Activated CD4-positive, alpha-beta T cell treated with anti-CD3 and anti-CD28 coated beads, Interleukin-2, amount 10 ng/mL, durations not matched to agents 24 days and 14 days (primary cell): Measurements from ENCODE around the gene RASGRP1. TPM values are rescaled to one million over a fixed set of nuclear protein-coding genes. Genes with fewer than 3 reads are reported as not detected.

Source experiments
- DNase-seq: peaks from one replicate; pipeline ENCODE4 v3.0.0; 2022
- H3K27ac Mint-ChIP-seq: one replicate; pipeline ENCODE4 v1.8.0; 2022; ENCODE audit warnings: mild to moderate bottlenecking, mixed read lengths
- H3K27me3 Mint-ChIP-seq: one replicate; pipeline ENCODE4 v1.8.0; 2022; ENCODE audit warnings: mixed read lengths
- H3K36me3 Mint-ChIP-seq: one replicate; pipeline ENCODE4 v1.8.0; 2022; ENCODE audit warnings: low read depth, mild to moderate bottlenecking, mixed read lengths
- H3K4me1 Mint-ChIP-seq: one replicate; pipeline ENCODE4 v1.8.0; 2021; ENCODE audit warnings: mixed read lengths
- H3K4me3 Mint-ChIP-seq: one replicate; pipeline ENCODE4 v1.8.0; 2022; ENCODE audit warnings: mild to moderate bottlenecking, moderate library complexity, mixed read lengths
- H3K9me3 Mint-ChIP-seq: one replicate; pipeline ENCODE4 v1.8.0; 2021; ENCODE audit warnings: mixed read lengths
- intact Hi-C: fragments of 100-400 bp; cut with micrococcal nuclease; formaldehyde crosslinking; loops from one replicate; pipeline ENCODE4 v1.15.1; 2023
- total RNA-seq: library from RNA; stranded (reverse); gene quantifications from 2 replicates; pipeline ENCODE4 v1.2.3, GENCODE V29; 2022

The RASGRP1 gene
- total RNA-seq, 1 donor from 2014 or later: 94.4 TPM

DNA sequence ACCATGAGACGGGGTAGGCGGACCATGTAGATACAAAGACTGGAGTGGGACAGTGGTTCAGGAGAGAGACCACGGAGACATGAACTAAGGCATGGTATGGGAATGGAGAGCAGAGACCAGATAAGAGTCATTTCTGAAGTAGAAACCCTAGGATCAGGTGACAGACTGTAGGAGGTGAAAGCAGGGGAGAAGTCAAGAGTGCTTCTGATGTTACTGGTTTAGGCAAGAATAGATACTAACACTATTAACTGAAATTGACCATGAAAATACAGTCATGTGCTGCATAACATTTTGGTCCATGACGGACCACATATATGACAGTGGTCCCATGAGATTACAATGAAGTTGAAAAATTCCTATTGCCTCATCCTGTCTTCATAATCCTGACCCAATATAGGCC, 41.7 kb downstream of the RASGRP1 start:
- no peak overlapping the region for H3K4me3 Mint-ChIP-seq
- peak overlapping the region; percentile 71 for H3K27ac Mint-ChIP-seq
- peaks cover 60% of the 10 kb centered on the region for H3K36me3 Mint-ChIP-seq
- peaks cover 50% of the 10 kb centered on the region for H3K4me1 Mint-ChIP-seq
- DNase-seq: no peak
- intact Hi-C loops: no loop called here
- H3K9me3 Mint-ChIP-seq: peaks cover under 1% of the 10 kb centered on the region
- H3K27me3 Mint-ChIP-seq: no peaks in the 10 kb centered on the region

DNA sequence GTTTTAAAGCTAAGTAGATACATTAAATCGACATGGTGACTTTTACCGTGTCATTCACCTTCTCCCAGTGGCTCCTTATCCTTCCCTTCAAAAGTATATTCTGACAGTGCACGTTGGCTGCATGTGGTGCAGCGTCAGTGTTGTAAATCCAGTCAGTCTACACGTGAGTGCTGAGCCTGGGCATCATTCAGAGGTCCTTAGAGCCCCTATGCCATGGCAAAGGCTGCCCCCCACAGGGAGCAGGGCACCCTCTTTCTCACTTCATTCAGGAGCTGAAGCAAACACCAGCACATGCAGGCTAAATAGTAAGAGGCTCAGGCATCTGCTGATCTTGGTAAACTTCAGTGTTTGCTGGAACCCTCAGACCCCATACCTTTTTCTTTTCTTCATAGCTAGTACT, 43.3 kb downstream of the RASGRP1 start:
- intact Hi-C loops: no loop called here
- no peak overlapping the region for H3K4me3 Mint-ChIP-seq
- DNase-seq: no peak
- peaks cover 42% of the 10 kb centered on the region for H3K4me1 Mint-ChIP-seq
- H3K27me3 Mint-ChIP-seq: no peaks in the 10 kb centered on the region
- H3K9me3 Mint-ChIP-seq: no peaks in the 10 kb centered on the region
- H3K27ac Mint-ChIP-seq: peak overlapping the region; percentile 72
- peaks cover 57% of the 10 kb centered on the region for H3K36me3 Mint-ChIP-seq

DNA sequence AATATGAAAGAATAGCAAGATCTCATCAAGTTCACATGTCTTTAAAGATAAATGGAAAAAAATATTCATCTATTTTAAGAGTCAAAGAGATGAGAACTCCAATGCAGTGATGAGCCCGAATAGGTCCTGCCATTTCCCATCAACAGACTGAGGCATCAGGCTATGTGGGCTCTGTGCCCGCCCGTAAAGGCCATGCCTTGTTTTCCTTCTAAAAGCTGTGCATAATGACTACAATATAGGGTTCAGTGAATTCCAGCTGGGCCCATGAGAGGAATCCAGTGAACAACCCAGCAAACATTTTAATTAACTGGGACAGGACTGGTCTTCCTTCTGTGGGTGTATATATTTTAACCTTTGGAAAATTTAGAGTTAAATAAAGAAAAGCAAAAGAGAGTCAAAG, 44.6 kb downstream of the RASGRP1 start:
- no peaks in the 10 kb centered on the region for H3K9me3 Mint-ChIP-seq
- H3K27ac Mint-ChIP-seq: peak overlapping the region; percentile 63
- peaks cover 60% of the 10 kb centered on the region for H3K36me3 Mint-ChIP-seq
- intact Hi-C loops: no loop called here
- H3K4me3 Mint-ChIP-seq: no peak overlapping the region
- DNase-seq: no peak
- peaks cover 38% of the 10 kb centered on the region for H3K4me1 Mint-ChIP-seq
- no peaks in the 10 kb centered on the region for H3K27me3 Mint-ChIP-seq

- DNase-seq: no peak
- H3K27me3 Mint-ChIP-seq: no peaks in the 10 kb centered on the region
- peaks cover 36% of the 10 kb centered on the region for H3K4me1 Mint-ChIP-seq
- intact Hi-C loops: no loop called here
- no peaks in the 10 kb centered on the region for H3K9me3 Mint-ChIP-seq
- H3K4me3 Mint-ChIP-seq: no peak overlapping the region
- H3K36me3 Mint-ChIP-seq: peaks cover 66% of the 10 kb centered on the region
- peak overlapping the region; percentile 77 for H3K27ac Mint-ChIP-seq
Observed at GRCh38 chr15:38518084-38518483, 46.5 kb downstream of the RASGRP1 start.

- intact Hi-C loops: no loop called here
- H3K36me3 Mint-ChIP-seq: peaks cover 67% of the 10 kb centered on the region
- H3K27ac Mint-ChIP-seq: peak overlapping the region; percentile 77
- H3K4me1 Mint-ChIP-seq: peaks cover 32% of the 10 kb centered on the region
- no peak overlapping the region for H3K4me3 Mint-ChIP-seq
- H3K9me3 Mint-ChIP-seq: no peaks in the 10 kb centered on the region
- no peaks in the 10 kb centered on the region for H3K27me3 Mint-ChIP-seq
- DNase-seq: no peak
Observed at GRCh38 chr15:38517312-38517975, 47.2 kb downstream of the RASGRP1 start.

DNA sequence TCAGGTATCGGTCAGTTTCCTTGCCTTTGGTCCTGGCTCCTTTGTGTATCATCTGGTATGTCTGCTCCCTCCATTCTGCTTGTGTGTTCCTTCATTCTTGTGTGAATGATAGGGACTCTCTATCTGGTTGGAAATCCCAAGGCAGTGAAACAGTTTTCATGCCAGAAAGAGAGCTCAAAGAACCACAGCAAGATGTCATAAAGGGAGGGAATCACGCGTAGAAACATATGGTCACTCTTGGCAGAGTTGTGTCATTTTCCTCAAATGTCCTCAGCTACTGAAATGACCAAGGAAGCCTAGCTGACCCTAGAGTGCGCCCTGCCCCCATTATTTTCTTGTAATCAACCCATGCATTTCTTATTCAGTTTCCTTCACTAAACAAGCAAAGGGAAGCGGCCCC, 48.0 kb downstream of the RASGRP1 start:
- no peaks in the 10 kb centered on the region for H3K9me3 Mint-ChIP-seq
- H3K36me3 Mint-ChIP-seq: peaks cover 70% of the 10 kb centered on the region
- DNase-seq: no peak
- intact Hi-C loops: no loop called here
- no peaks in the 10 kb centered on the region for H3K27me3 Mint-ChIP-seq
- peak overlapping the region; percentile 36 for H3K27ac Mint-ChIP-seq
- no peak overlapping the region for H3K4me3 Mint-ChIP-seq
- peaks cover 34% of the 10 kb centered on the region for H3K4me1 Mint-ChIP-seq

- peaks cover 80% of the 10 kb centered on the region for H3K36me3 Mint-ChIP-seq
- no peak for DNase-seq
- H3K27ac Mint-ChIP-seq: peak overlapping the region; percentile 5
- no peaks in the 10 kb centered on the region for H3K27me3 Mint-ChIP-seq
- no peak overlapping the region for H3K4me3 Mint-ChIP-seq
- intact Hi-C loops: no loop called here
- H3K4me1 Mint-ChIP-seq: peaks cover 37% of the 10 kb centered on the region
- no peaks in the 10 kb centered on the region for H3K9me3 Mint-ChIP-seq
Observed at GRCh38 chr15:38514601-38515000, 50.0 kb downstream of the RASGRP1 start.

DNA sequence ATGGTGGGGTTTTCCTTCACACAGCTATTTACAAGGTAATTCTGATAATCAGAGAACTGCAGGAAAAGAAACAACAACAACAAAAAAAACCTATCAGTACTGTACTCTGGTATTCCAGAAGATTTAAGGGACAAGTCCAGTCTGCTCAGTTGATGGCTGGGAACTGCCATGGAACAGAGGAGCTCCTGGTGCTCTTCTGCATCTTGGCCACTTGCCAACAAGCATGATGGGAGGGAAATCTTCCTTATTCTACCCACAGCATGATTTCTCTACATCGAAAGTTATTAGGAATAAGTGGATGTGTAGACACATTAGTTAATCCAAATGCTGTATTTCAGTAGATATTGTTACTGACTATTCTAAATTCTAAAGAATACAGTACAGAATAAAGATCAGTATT, 51.7 kb downstream of the RASGRP1 start:
- Mint-ChIP-seq H3K9me3 (no peaks in the 10 kb centered on the region), H3K27me3 (no peaks in the 10 kb centered on the region), H3K4me3 (no peak overlapping the region), H3K36me3 (peaks cover 83% of the 10 kb centered on the region), H3K4me1 (peaks cover 39% of the 10 kb centered on the region), H3K27ac (no peak overlapping the region)
- DNase-seq: no peak
- intact Hi-C loops: no loop called here

GRCh38 chr15:38509152-38509551, 55.5 kb downstream of the RASGRP1 start:
- Mint-ChIP-seq H3K9me3 (no peaks in the 10 kb centered on the region), H3K4me1 (peaks cover 45% of the 10 kb centered on the region), H3K27ac (peak overlapping the region; percentile 78), H3K27me3 (no peaks in the 10 kb centered on the region), H3K4me3 (peak overlapping the region; percentile 23), H3K36me3 (peaks cover 86% of the 10 kb centered on the region)
- intact Hi-C loops: loop anchor here (2.0 kb wide), 3 partner anchors 22 to 54 kb away; no protein-coding TSS in a partner anchor
- no peak for DNase-seq

DNA sequence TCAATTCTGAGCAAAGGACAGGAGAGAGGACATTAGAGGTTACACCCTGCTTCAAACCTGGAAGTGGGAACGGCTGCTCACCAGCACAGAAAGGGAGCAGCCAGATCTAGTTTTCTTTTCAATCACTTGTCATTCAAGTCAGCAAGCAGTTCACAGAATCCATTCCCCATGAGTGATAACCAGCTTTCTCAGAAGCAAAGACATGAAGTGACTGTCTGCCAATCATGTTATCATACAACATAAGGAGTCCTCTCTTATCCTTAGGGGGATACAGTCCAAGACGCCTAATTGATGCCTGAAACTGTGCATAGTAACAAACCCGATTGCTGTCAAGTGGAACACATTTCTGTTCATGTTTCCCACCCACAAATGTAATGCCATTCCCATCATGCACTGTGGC, 56.0 kb downstream of the RASGRP1 start:
- H3K27ac Mint-ChIP-seq: peak overlapping the region; percentile 78
- no peaks in the 10 kb centered on the region for H3K9me3 Mint-ChIP-seq
- intact Hi-C loops: loop anchor here (2.0 kb wide), 3 partner anchors 22 to 54 kb away; no protein-coding TSS in a partner anchor
- no peaks in the 10 kb centered on the region for H3K27me3 Mint-ChIP-seq
- H3K4me1 Mint-ChIP-seq: peaks cover 42% of the 10 kb centered on the region
- no peak overlapping the region for H3K4me3 Mint-ChIP-seq
- H3K36me3 Mint-ChIP-seq: peaks cover 87% of the 10 kb centered on the region
- no peak for DNase-seq

- intact Hi-C loops: no loop called here
- peak overlapping the region; percentile 73 for H3K27ac Mint-ChIP-seq
- peaks cover 87% of the 10 kb centered on the region for H3K36me3 Mint-ChIP-seq
- H3K27me3 Mint-ChIP-seq: no peaks in the 10 kb centered on the region
- peaks cover 36% of the 10 kb centered on the region for H3K4me1 Mint-ChIP-seq
- DNase-seq: no peak
- peaks cover 3% of the 10 kb centered on the region for H3K9me3 Mint-ChIP-seq
- H3K4me3 Mint-ChIP-seq: no peak overlapping the region
Observed at GRCh38 chr15:38507570-38507969, 57.0 kb downstream of the RASGRP1 start.

- intact Hi-C loops: no loop called here
- peak overlapping the region; percentile 73 for H3K27ac Mint-ChIP-seq
- peaks cover 88% of the 10 kb centered on the region for H3K36me3 Mint-ChIP-seq
Observed at GRCh38 chr15:38506997-38507396, 57.6 kb downstream of the RASGRP1 start.

GRCh38 chr15:38504680-38505467, 59.7 kb downstream of the RASGRP1 start:
- H3K27me3 Mint-ChIP-seq: no peaks in the 10 kb centered on the region
- peak overlapping the region; percentile 84 for H3K27ac Mint-ChIP-seq
- no peak for DNase-seq
- H3K36me3 Mint-ChIP-seq: peaks cover 91% of the 10 kb centered on the region
- H3K4me1 Mint-ChIP-seq: peaks cover 25% of the 10 kb centered on the region
- H3K9me3 Mint-ChIP-seq: peaks cover 4% of the 10 kb centered on the region
- no peak overlapping the region for H3K4me3 Mint-ChIP-seq
- intact Hi-C loops: no loop called here

More at GRCh38 chr15:38506997-38507396, 57.6 kb downstream of the RASGRP1 start:
- peaks cover 36% of the 10 kb centered on the region for H3K4me1 Mint-ChIP-seq
- H3K9me3 Mint-ChIP-seq: peaks cover 4% of the 10 kb centered on the region
- no peaks in the 10 kb centered on the region for H3K27me3 Mint-ChIP-seq
- no peak for DNase-seq
- no peak overlapping the region for H3K4me3 Mint-ChIP-seq

- H3K36me3 Mint-ChIP-seq: peaks cover 94% of the 10 kb centered on the region
- peaks cover 21% of the 10 kb centered on the region for H3K4me1 Mint-ChIP-seq
- H3K27ac Mint-ChIP-seq: peak overlapping the region; percentile 3
- H3K27me3 Mint-ChIP-seq: no peaks in the 10 kb centered on the region
- peaks cover 4% of the 10 kb centered on the region for H3K9me3 Mint-ChIP-seq
- intact Hi-C loops: no loop called here
- H3K4me3 Mint-ChIP-seq: no peak overlapping the region
- no peak for DNase-seq
Observed at GRCh38 chr15:38503496-38503895, 61.1 kb downstream of the RASGRP1 start.
